ENCODE data around the gene C11orf58.

C11orf58 gene

GRCh38 chr11:16772141-16772512 lies 33.7 kb downstream of the C11orf58 start:
- POLR2A ChIA-PET, result no interaction called here
- no peak for TF ChIP-seq CTCF (IDR thresholded peaks at IDR 0.05; ENCODE audit: control extremely low read depth, extremely low read depth, low read depth, missing control alignments)
- DNase-seq (ENCODE audit: extremely low spot score), result no peak
- CTCF ChIA-PET, result interaction anchor here (13.6 kb wide), 1 partner anchor 14 kb away, joined by 148 read pairs; no protein-coding TSS in a partner anchor

GRCh38 chr11:16773981-16774935 lies 35.8 kb downstream of the C11orf58 start:
- CTCF ChIA-PET, result interaction anchor here (1.0 to 13.6 kb wide), 2 partner anchors 11 to 289 kb away, joined by 3 to 148 read pairs; no protein-coding TSS in a partner anchor
- no peak for DNase-seq (ENCODE audit: extremely low spot score)
- POLR2A ChIA-PET, result no interaction called here
- no peak for TF ChIP-seq CTCF (IDR thresholded peaks at IDR 0.05; ENCODE audit: control extremely low read depth, extremely low read depth, low read depth, missing control alignments)

- ChIA-PET CTCF (interaction anchor here (13.6 kb wide), 1 partner anchor 11 kb away, joined by 148 read pairs; no protein-coding TSS in a partner anchor), POLR2A (no interaction called here)
- no peak for DNase-seq (ENCODE audit: extremely low spot score)
- TF ChIP-seq CTCF (IDR thresholded peaks at IDR 0.05; ENCODE audit: control extremely low read depth, extremely low read depth, low read depth, missing control alignments), result no peak
Measured at GRCh38 chr11:16774936-16775613, 36.6 kb downstream of the C11orf58 start.

- POLR2A ChIA-PET, result no interaction called here
- DNase-seq (ENCODE audit: extremely low spot score), result no peak
- TF ChIP-seq CTCF (IDR thresholded peaks at IDR 0.05; ENCODE audit: control extremely low read depth, extremely low read depth, low read depth, missing control alignments), result no peak
- CTCF ChIA-PET, result interaction anchor here (1.1 to 13.6 kb wide), 2 partner anchors 10 kb away, joined by 3 to 148 read pairs; no protein-coding TSS in a partner anchor
Measured at GRCh38 chr11:16775614-16776283, 37.3 kb downstream of the C11orf58 start.

- no peak for TF ChIP-seq CTCF (IDR thresholded peaks at IDR 0.05; ENCODE audit: control extremely low read depth, extremely low read depth, low read depth, missing control alignments)
- ChIA-PET CTCF (interaction anchor here (1.1 to 13.6 kb wide), 2 partner anchors 9 to 12 kb away, joined by 3 to 148 read pairs; no protein-coding TSS in a partner anchor), POLR2A (no interaction called here)
- no peak for DNase-seq (ENCODE audit: extremely low spot score)
Measured at GRCh38 chr11:16776711-16777612, 38.5 kb downstream of the C11orf58 start.

Data from GM10248 (cell line).